BLaER1 treated with 17β-estradiol and CSF1 and Interleukin-3, amounts not matched to agents 10 nM and 100 nM (cell line): ENCODE results near the gene ERBB4.
A peak's percentile ranks its signal among the peaks of the same experiment; 100 is the strongest.

Experiments
- H3K27ac ChIP-seq, 11 experiments: shearing (Covaris generic); formaldehyde crosslinking; 2 replicates each; pipeline ENCODE4 v1.8.1; 2022
- H3K27me3 ChIP-seq, 11 experiments: shearing (Covaris generic); formaldehyde crosslinking; 2 replicates each; pipeline ENCODE4 v1.8.1; 2022
- H3K36me3 ChIP-seq, 11 experiments: shearing (Covaris generic); formaldehyde crosslinking; 2 replicates each; pipeline ENCODE4 v1.8.1; 2022
- H3K4me1 ChIP-seq, 10 experiments: shearing (Covaris generic); formaldehyde crosslinking; 2 replicates each; pipeline ENCODE4 v1.8.1; 2022
- H3K4me2 ChIP-seq, 11 experiments: shearing (Covaris generic); formaldehyde crosslinking; 2 replicates each; pipeline ENCODE4 v1.8.1; 2022
- H3K4me3 ChIP-seq, 10 experiments: shearing (Covaris generic); formaldehyde crosslinking; 2 replicates each; pipeline ENCODE4 v1.8.1; 2022
- H3K9ac ChIP-seq, 11 experiments: shearing (Covaris generic); formaldehyde crosslinking; 2 replicates each; pipeline ENCODE4 v1.8.1; 2022
- H3K9me3 ChIP-seq, 11 experiments: shearing (Covaris generic); formaldehyde crosslinking; replicated peaks in 1 of 11; 2 replicates each; pipeline ENCODE4 v1.8.1; 2022
- H4K20me1 ChIP-seq, 11 experiments: shearing (Covaris generic); formaldehyde crosslinking; 2 replicates each; pipeline ENCODE4 v1.8.1; 2022
- Cebpa-rat ChIP-seq, 11 experiments: shearing (Covaris generic); IDR thresholded peaks; 2 replicates each; pipeline ENCODE4 v1.8.1; 2022

ERBB4 gene

GRCh38 chr2:211390536-211391188 is 1147.9 kb downstream of the ERBB4 start:
- H3K36me3 ChIP-seq = no peaks in the 10 kb centered on the region
- no peak overlapping the region for H3K9ac ChIP-seq
- no peak overlapping the region for H3K27ac ChIP-seq
- no peaks in the 10 kb centered on the region for H3K27me3 ChIP-seq
- H3K4me3 ChIP-seq = no peak overlapping the region
- H3K4me2 ChIP-seq = no peak overlapping the region
- no peaks in the 10 kb centered on the region for H3K9me3 ChIP-seq
- no peaks in the 10 kb centered on the region for H4K20me1 ChIP-seq
- H3K4me1 ChIP-seq = no peaks in the 10 kb centered on the region
- no peak for TF ChIP-seq Cebpa-rat (IDR thresholded peaks at IDR 0.05)

- Histone ChIP-seq H3K4me1 (no peaks in the 10 kb centered on the region), H3K27ac (no peak overlapping the region), H3K4me3 (no peak overlapping the region), H3K9me3 (no peaks in the 10 kb centered on the region), H3K27me3 (no peaks in the 10 kb centered on the region), H3K4me2 (no peak overlapping the region), H4K20me1 (no peaks in the 10 kb centered on the region), H3K9ac (no peak overlapping the region), H3K36me3 (no peaks in the 10 kb centered on the region)
- TF ChIP-seq Cebpa-rat (IDR thresholded peaks at IDR 0.05) = peak in 1 of 11 experiments; percentile 36; a peak in 1 of 22 replicates
Measured at GRCh38 chr2:211387734-211388133, 1150.9 kb downstream of the ERBB4 start.

GRCh38 chr2:211380041-211380440 is 1158.6 kb downstream of the ERBB4 start:
- no peak overlapping the region for H3K4me2 ChIP-seq
- H3K27me3 ChIP-seq = no peaks in the 10 kb centered on the region
- H3K36me3 ChIP-seq = no peaks in the 10 kb centered on the region
- H3K9ac ChIP-seq = no peak overlapping the region
- no peak overlapping the region for H3K27ac ChIP-seq
- H4K20me1 ChIP-seq = no peaks in the 10 kb centered on the region
- H3K4me1 ChIP-seq = no peaks in the 10 kb centered on the region
- H3K9me3 ChIP-seq = no peaks in the 10 kb centered on the region
- no peak for TF ChIP-seq Cebpa-rat (IDR thresholded peaks at IDR 0.05)
- H3K4me3 ChIP-seq = no peak overlapping the region

GRCh38 chr2:211376410-211376809 is 1162.2 kb downstream of the ERBB4 start:
- Histone ChIP-seq H3K4me2 (no peak overlapping the region), H3K9me3 (no peaks in the 10 kb centered on the region), H3K9ac (no peak overlapping the region), H4K20me1 (no peaks in the 10 kb centered on the region), H3K4me3 (no peak overlapping the region), H3K36me3 (no peaks in the 10 kb centered on the region), H3K4me1 (peaks cover 0 to 5% (median 0%) of the 10 kb centered on the region in 10 experiments; a peak in 4 of 20 replicates), H3K27ac (no peak overlapping the region), H3K27me3 (no peaks in the 10 kb centered on the region)
- no peak for TF ChIP-seq Cebpa-rat (IDR thresholded peaks at IDR 0.05)

- Histone ChIP-seq H3K9me3 (no peaks in the 10 kb centered on the region), H3K27me3 (no peaks in the 10 kb centered on the region), H4K20me1 (no peaks in the 10 kb centered on the region), H3K36me3 (no peaks in the 10 kb centered on the region), H3K4me2 (no peak overlapping the region), H3K27ac (no peak overlapping the region), H3K9ac (no peak overlapping the region), H3K4me3 (no peak overlapping the region), H3K4me1 (peaks cover 0 to 8% (median 0%) of the 10 kb centered on the region in 10 experiments; a peak in 4 of 20 replicates)
- no peak for TF ChIP-seq Cebpa-rat (IDR thresholded peaks at IDR 0.05)
Measured at GRCh38 chr2:211373203-211373602, 1165.4 kb downstream of the ERBB4 start.

- Histone ChIP-seq H3K4me2 (no peak overlapping the region), H3K27ac (no peak overlapping the region), H3K4me3 (no peak overlapping the region)
Measured at GRCh38 chr2:211371465-211371864, 1167.1 kb downstream of the ERBB4 start.

GRCh38 chr2:211368467-211368866 is 1170.1 kb downstream of the ERBB4 start:
- no peaks in the 10 kb centered on the region for H3K36me3 ChIP-seq
- H3K4me3 ChIP-seq = no peak overlapping the region
- H4K20me1 ChIP-seq = no peaks in the 10 kb centered on the region
- TF ChIP-seq Cebpa-rat (IDR thresholded peaks at IDR 0.05) = no peak
- H3K27me3 ChIP-seq = no peaks in the 10 kb centered on the region
- no peak overlapping the region for H3K4me2 ChIP-seq
- no peak overlapping the region for H3K9ac ChIP-seq
- H3K27ac ChIP-seq = no peak overlapping the region
- H3K4me1 ChIP-seq = peaks cover 0 to 15% (median 8%) of the 10 kb centered on the region in 10 experiments; a peak in 14 of 20 replicates
- H3K9me3 ChIP-seq = 0 out of 22 replicates have a peak, but pooled peaks cover 0 to 3% (median 0%) of the 10 kb centered on the region in 11 experiments

More at GRCh38 chr2:211371465-211371864, 1167.1 kb downstream of the ERBB4 start:
- no peaks in the 10 kb centered on the region for H3K9me3 ChIP-seq
- TF ChIP-seq Cebpa-rat (IDR thresholded peaks at IDR 0.05) = no peak
- no peaks in the 10 kb centered on the region for H3K36me3 ChIP-seq
- H3K9ac ChIP-seq = no peak overlapping the region
- no peaks in the 10 kb centered on the region for H4K20me1 ChIP-seq
- peaks cover 0 to 8% (median 0%) of the 10 kb centered on the region in 10 experiments; a peak in 4 of 20 replicates for H3K4me1 ChIP-seq
- no peaks in the 10 kb centered on the region for H3K27me3 ChIP-seq

- H3K27ac ChIP-seq = no peak overlapping the region
- no peaks in the 10 kb centered on the region for H3K36me3 ChIP-seq
- no peaks in the 10 kb centered on the region for H3K27me3 ChIP-seq
- H3K4me2 ChIP-seq = no peak overlapping the region
- H3K4me3 ChIP-seq = no peak overlapping the region
- no peaks in the 10 kb centered on the region for H4K20me1 ChIP-seq
- 0 out of 22 replicates have a peak, but pooled peaks cover 0 to 6% (median 0%) of the 10 kb centered on the region in 11 experiments for H3K9me3 ChIP-seq
- no peak overlapping the region for H3K9ac ChIP-seq
- peaks cover 0 to 15% (median 8%) of the 10 kb centered on the region in 10 experiments; a peak in 14 of 20 replicates for H3K4me1 ChIP-seq
- no peak for TF ChIP-seq Cebpa-rat (IDR thresholded peaks at IDR 0.05)
Measured at GRCh38 chr2:211367711-211368110, 1170.9 kb downstream of the ERBB4 start.

- no peak overlapping the region for H3K27ac ChIP-seq
- H3K36me3 ChIP-seq = no peaks in the 10 kb centered on the region
- H3K9me3 ChIP-seq = 0 out of 22 replicates have a peak, but pooled peaks cover 0 to 6% (median 0%) of the 10 kb centered on the region in 11 experiments
- no peaks in the 10 kb centered on the region for H4K20me1 ChIP-seq
- H3K4me3 ChIP-seq = no peak overlapping the region
- peaks cover 0 to 15% (median 8%) of the 10 kb centered on the region in 10 experiments; a peak in 14 of 20 replicates for H3K4me1 ChIP-seq
- TF ChIP-seq Cebpa-rat (IDR thresholded peaks at IDR 0.05) = no peak
- no peak overlapping the region for H3K4me2 ChIP-seq
- no peaks in the 10 kb centered on the region for H3K27me3 ChIP-seq
- H3K9ac ChIP-seq = no peak overlapping the region
Measured at GRCh38 chr2:211367293-211367692, 1171.3 kb downstream of the ERBB4 start.

- Histone ChIP-seq H3K9ac (no peak overlapping the region), H3K27me3 (no peaks in the 10 kb centered on the region), H3K4me1 (peaks cover 0 to 15% (median 8%) of the 10 kb centered on the region in 10 experiments; a peak in 10 of 20 replicates), H4K20me1 (no peaks in the 10 kb centered on the region), H3K27ac (no peak overlapping the region), H3K9me3 (0 out of 22 replicates have a peak, but pooled peaks cover 0 to 6% (median 0%) of the 10 kb centered on the region in 11 experiments), H3K36me3 (no peaks in the 10 kb centered on the region), H3K4me2 (peak overlapping the region in 7 of 11 experiments; percentile 8 to 73 (median 35); a peak in 12 of 22 replicates), H3K4me3 (no peak overlapping the region)
- no peak for TF ChIP-seq Cebpa-rat (IDR thresholded peaks at IDR 0.05)
Measured at GRCh38 chr2:211364911-211365310, 1173.7 kb downstream of the ERBB4 start.
